HepG2 (cell line): Measurements from ENCODE around the gene RNF40. TPM values are rescaled to one million over a fixed set of nuclear protein-coding genes. Genes with fewer than 3 reads are reported as not detected.

Experiments used
- CHCHD3 ChIP-seq: sonication (generic); formaldehyde crosslinking; IDR thresholded peaks from 2 replicates; pipeline ENCODE4 v1.8.0; 2022; ENCODE audit warnings: mild to moderate bottlenecking, missing genetic modification reagents, moderate library complexity
- DMAP1 ChIP-seq: IDR thresholded peaks from 2 replicates; pipeline ENCODE4 v1.6.1; 2016
- ELF1 ChIP-seq: sonication (generic); formaldehyde crosslinking; IDR thresholded peaks from 2 replicates; pipeline ENCODE4 v1.4.0; 2020; ENCODE audit warnings: missing genetic modification reagents
- GFI1 ChIP-seq: sonication (generic); formaldehyde crosslinking; IDR thresholded peaks from 2 replicates; pipeline ENCODE4 v1.5.0; 2020; ENCODE audit warnings: missing genetic modification reagents, mild to moderate bottlenecking, borderline replicate concordance
- HNRNPLL ChIP-seq: fragments of 200-400 bp; formaldehyde crosslinking; IDR thresholded peaks from 2 replicates; pipeline ENCODE4 v1.6.1; 2017; ENCODE audit warnings: mild to moderate bottlenecking, low read depth, low read length; ENCODE audit not compliant: poor library complexity, severe bottlenecking
- IRF9 ChIP-seq: sonication (generic); formaldehyde crosslinking; IDR thresholded peaks from 2 replicates; pipeline ENCODE4 v1.8.0; 2022; ENCODE audit warnings: missing genetic modification reagents, mild to moderate bottlenecking, borderline replicate concordance
- IRX3 ChIP-seq: sonication (generic); formaldehyde crosslinking; IDR thresholded peaks from 2 replicates; pipeline ENCODE4 v1.8.1; 2023; ENCODE audit warnings: mild to moderate bottlenecking, low read depth, missing genetic modification reagents, borderline replicate concordance
- MAF1 ChIP-seq: sonication (generic); formaldehyde crosslinking; IDR thresholded peaks from 2 replicates; pipeline ENCODE4 v1.5.0; 2020; ENCODE audit warnings: missing genetic modification reagents, borderline replicate concordance
- NFIC ChIP-seq: IDR thresholded peaks from 2 replicates; pipeline ENCODE4 v1.6.1; 2012; ENCODE audit warnings: mild to moderate bottlenecking, low read length, inconsistent platforms
- PAXIP1 ChIP-seq: sonication (generic); formaldehyde crosslinking; conservative IDR thresholded peaks from 2 replicates; pipeline ENCODE4 v1.4.0; 2020; ENCODE audit warnings: mild to moderate bottlenecking, missing genetic modification reagents, moderate library complexity
- RNF2 ChIP-seq: fragments of 450-650 bp; conservative IDR thresholded peaks from 2 replicates; pipeline ENCODE4 v1.6.1; 2016; ENCODE audit warnings: low read depth
- SIN3B ChIP-seq: fragments of 150-350 bp; IDR thresholded peaks from 2 replicates; pipeline ENCODE4 v1.6.1; 2014; ENCODE audit warnings: low read length
- SMAD9 ChIP-seq: sonication (generic); formaldehyde crosslinking; IDR thresholded peaks from 2 replicates; pipeline ENCODE4 v1.5.1; 2020; ENCODE audit warnings: mild to moderate bottlenecking, missing genetic modification reagents
- SOX13 ChIP-seq, 3 experiments: fragments of 450-650 bp in 1 of 3; sonication (generic) in 1 of 3; formaldehyde crosslinking in 1 of 3; IDR thresholded peaks in 2 of 3; conservative IDR thresholded peaks in 1 of 3; 2 replicates each; pipeline versions ENCODE4 v1.5.0 to v1.6.1; 2016 to 2020; ENCODE audit warnings: antibody characterized with exemption in 1 of 3, mild to moderate bottlenecking in 1 of 3, missing compliant biosample characterization in 1 of 3, missing genetic modification reagents in 1 of 3, moderate library complexity in 1 of 3
- YEATS4 ChIP-seq: sonication (generic); formaldehyde crosslinking; IDR thresholded peaks from 2 replicates; pipeline ENCODE4 v1.4.0; 2020; ENCODE audit warnings: missing genetic modification reagents, borderline replicate concordance
- ZNF251 ChIP-seq: sonication (generic); formaldehyde crosslinking; IDR thresholded peaks from 2 replicates; pipeline ENCODE4 v1.9.0; 2021; ENCODE audit warnings: mild to moderate bottlenecking, missing genetic modification reagents
- ZNF3 ChIP-seq: IDR thresholded peaks from 2 replicates; pipeline ENCODE4 v1.7.0; 2017; ENCODE audit warnings: inconsistent platforms
- ZNF674 ChIP-seq: sonication (generic); formaldehyde crosslinking; IDR thresholded peaks from 2 replicates; pipeline ENCODE4 v1.5.0; 2020; ENCODE audit warnings: low read depth, mild to moderate bottlenecking, missing genetic modification reagents
- polyA plus RNA-seq, 8 experiments: library from polyadenylated mRNA; depleted of rRNA in 3 of 8; stranded (reverse) in 7 of 8; unstranded in 1 of 8; fragments of >200 nt; fragmentation: Illumina TruSeq in 4 of 8; extraction: Trizol in 4 of 8; gene quantifications; 2 replicates each; pipeline versions ENCODE4 v1.2.1 to v1.2.3, GENCODE V29; 2011 to 2016; ENCODE audit warnings: low read depth in 4 of 8, missing spikeins in 1 of 8, mixed read lengths in 1 of 8; ENCODE audit not compliant: insufficient read depth in 1 of 8
- total RNA-seq, 5 experiments: library from RNA; depleted of rRNA; stranded (reverse); fragments of >200 nt; fragmentation: Illumina TruSeq; extraction: Trizol; gene quantifications; 2 replicates each; pipeline ENCODE4 v1.2.3, GENCODE V29; 2016; ENCODE audit warnings: low read depth in 1 of 5
- TF ChIP-seq, protein P1 (sequence below): IDR thresholded peaks from 2 replicates; pipeline ENCODE4 v1.6.1; 2016; ENCODE audit warnings: low read depth, missing genetic modification reagents, missing compliant biosample characterization

The RNF40 gene
- total and polyA plus RNA-seq, 2 of the 13 experiments (the other 11 are each of a cell fraction or from before 2014, with no cell fraction given) = 84.0 to 85.6 TPM

- TF ChIP-seq YEATS4 (CRISPR knock-in tag) = peak; percentile 64; the same call in 1 of the 2 replicates
- TF ChIP-seq IRF9 (CRISPR knock-in tag) = peak; percentile 85; the same call in 1 of the 2 replicates
- TF ChIP-seq SOX13 (IDR thresholded peaks at IDR 0.05) = no peak; the same call in 1 of the 2 replicates
- 0 out of 4 replicates have a peak, but pooled peaks of 1 of the 2 experiments have one; percentile 5 for TF ChIP-seq SOX13 (CRISPR knock-in tag; conservative IDR thresholded peaks at IDR 0.05 in 1 of 2, IDR thresholded peaks at IDR 0.05 in 1 of 2)
- TF ChIP-seq MAF1 (CRISPR knock-in tag) = no peak; the same call in 1 of the 2 replicates
- peak; percentile 64; the same call in 1 of the 2 replicates for TF ChIP-seq GFI1
- TF ChIP-seq, protein P1, sequence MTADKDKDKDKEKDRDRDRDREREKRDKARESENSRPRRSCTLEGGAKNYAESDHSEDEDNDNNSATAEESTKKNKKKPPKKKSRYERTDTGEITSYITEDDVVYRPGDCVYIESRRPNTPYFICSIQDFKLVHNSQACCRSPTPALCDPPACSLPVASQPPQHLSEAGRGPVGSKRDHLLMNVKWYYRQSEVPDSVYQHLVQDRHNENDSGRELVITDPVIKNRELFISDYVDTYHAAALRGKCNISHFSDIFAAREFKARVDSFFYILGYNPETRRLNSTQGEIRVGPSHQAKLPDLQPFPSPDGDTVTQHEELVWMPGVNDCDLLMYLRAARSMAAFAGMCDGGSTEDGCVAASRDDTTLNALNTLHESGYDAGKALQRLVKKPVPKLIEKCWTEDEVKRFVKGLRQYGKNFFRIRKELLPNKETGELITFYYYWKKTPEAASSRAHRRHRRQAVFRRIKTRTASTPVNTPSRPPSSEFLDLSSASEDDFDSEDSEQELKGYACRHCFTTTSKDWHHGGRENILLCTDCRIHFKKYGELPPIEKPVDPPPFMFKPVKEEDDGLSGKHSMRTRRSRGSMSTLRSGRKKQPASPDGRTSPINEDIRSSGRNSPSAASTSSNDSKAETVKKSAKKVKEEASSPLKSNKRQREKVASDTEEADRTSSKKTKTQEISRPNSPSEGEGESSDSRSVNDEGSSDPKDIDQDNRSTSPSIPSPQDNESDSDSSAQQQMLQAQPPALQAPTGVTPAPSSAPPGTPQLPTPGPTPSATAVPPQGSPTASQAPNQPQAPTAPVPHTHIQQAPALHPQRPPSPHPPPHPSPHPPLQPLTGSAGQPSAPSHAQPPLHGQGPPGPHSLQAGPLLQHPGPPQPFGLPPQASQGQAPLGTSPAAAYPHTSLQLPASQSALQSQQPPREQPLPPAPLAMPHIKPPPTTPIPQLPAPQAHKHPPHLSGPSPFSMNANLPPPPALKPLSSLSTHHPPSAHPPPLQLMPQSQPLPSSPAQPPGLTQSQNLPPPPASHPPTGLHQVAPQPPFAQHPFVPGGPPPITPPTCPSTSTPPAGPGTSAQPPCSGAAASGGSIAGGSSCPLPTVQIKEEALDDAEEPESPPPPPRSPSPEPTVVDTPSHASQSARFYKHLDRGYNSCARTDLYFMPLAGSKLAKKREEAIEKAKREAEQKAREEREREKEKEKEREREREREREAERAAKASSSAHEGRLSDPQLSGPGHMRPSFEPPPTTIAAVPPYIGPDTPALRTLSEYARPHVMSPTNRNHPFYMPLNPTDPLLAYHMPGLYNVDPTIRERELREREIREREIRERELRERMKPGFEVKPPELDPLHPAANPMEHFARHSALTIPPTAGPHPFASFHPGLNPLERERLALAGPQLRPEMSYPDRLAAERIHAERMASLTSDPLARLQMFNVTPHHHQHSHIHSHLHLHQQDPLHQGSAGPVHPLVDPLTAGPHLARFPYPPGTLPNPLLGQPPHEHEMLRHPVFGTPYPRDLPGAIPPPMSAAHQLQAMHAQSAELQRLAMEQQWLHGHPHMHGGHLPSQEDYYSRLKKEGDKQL = 0 out of 2 replicates have a peak, but pooled peaks have one; percentile 21
- TF ChIP-seq ZNF251 (CRISPR knock-in tag) = no peak
- peak; percentile 80; the same call in 1 of the 2 replicates for TF ChIP-seq ZNF674 (CRISPR knock-in tag)
- TF ChIP-seq NFIC = peak; percentile 35; the same call in 1 of the 2 replicates
- peak; percentile 63 for TF ChIP-seq IRX3 (CRISPR knock-in tag)
- TF ChIP-seq SIN3B = peak; percentile 77; the same call in 1 of the 2 replicates
- no peak for TF ChIP-seq RNF2
- no peak for TF ChIP-seq SMAD9 (CRISPR knock-in tag)
- TF ChIP-seq DMAP1 = peak; percentile 74
- TF ChIP-seq PAXIP1 (CRISPR knock-in tag) = peak; percentile 36; the same call in 1 of the 2 replicates
- peak; percentile 97 for TF ChIP-seq ELF1
- peak; percentile 18; the same call in 1 of the 2 replicates for TF ChIP-seq ZNF3 (CRISPR knock-in tag)
- TF ChIP-seq CHCHD3 (CRISPR knock-in tag) = peak; percentile 90
- peak; percentile 59 for TF ChIP-seq HNRNPLL
Measured at GRCh38 chr16:30786936-30787612, 25.0 kb downstream of the RNF40 start, which contains the start of gene ZNF629 (continued).
